Hepatocyte (in vitro differentiated cells): Measurements from ENCODE around the gene KRT23.

Experiments used
- CTCF ChIP-seq: fragments of 200-600 bp; sonication (generic); IDR thresholded peaks from 2 replicates; pipeline ENCODE4 v1.5.1; 2016; ENCODE audit warnings: antibody characterized with exemption, mild to moderate bottlenecking; ENCODE audit not compliant: poor library complexity
- EZH2 ChIP-seq: fragments of 200-600 bp; sonication (generic); IDR thresholded peaks from 2 replicates; pipeline ENCODE4 v1.6.1; 2016; ENCODE audit warnings: antibody characterized with exemption, mild to moderate bottlenecking, borderline replicate concordance

- TF ChIP-seq CTCF (no peak), EZH2 (no peak)
Observed at GRCh38 chr17:40931311-40931710, 6.1 kb downstream of the KRT23 start.
